Measurements from ENCODE around the gene LARGE1. TPM values are rescaled to one million over a fixed set of nuclear protein-coding genes. Genes with fewer than 3 reads are reported as not detected.

Gene LARGE1
- total RNA-seq, 1 donor: 22.8 TPM

GRCh38 chr22:33493476-33494205 is 426.6 kb downstream of the LARGE1 start:
- H3K27ac ChIP-seq (ENCODE audit: low read depth, low read length): no peak overlapping the region

GRCh38 chr22:33492210-33492651 is 428.0 kb downstream of the LARGE1 start:
- no peak overlapping the region for H2AFZ ChIP-seq (ENCODE audit: low read length)
- no peak for TF ChIP-seq CTCF (IDR thresholded peaks at IDR 0.05; ENCODE audit: extremely low read depth, low read depth, low read length)
- no peak overlapping the region for H3K4me2 ChIP-seq (ENCODE audit: insufficient read depth, low read length)

More at GRCh38 chr22:33493476-33494205, 426.6 kb downstream of the LARGE1 start:
- H3K36me3 ChIP-seq (ENCODE audit: insufficient read depth, low read length): no peaks in the 10 kb centered on the region
- H2AFZ ChIP-seq (ENCODE audit: low read length): no peak overlapping the region
- no peaks in the 10 kb centered on the region for H4K20me1 ChIP-seq (ENCODE audit: insufficient read depth, low read length)
- no peaks in the 10 kb centered on the region for H3K4me1 ChIP-seq (ENCODE audit: insufficient read depth, low read length)
- no peak for TF ChIP-seq CTCF (IDR thresholded peaks at IDR 0.05; ENCODE audit: extremely low read depth, low read depth, low read length)
- H3K4me2 ChIP-seq (ENCODE audit: insufficient read depth, low read length): no peak overlapping the region
- H3K79me2 ChIP-seq (ENCODE audit: insufficient read depth, low read length): no peaks in the 10 kb centered on the region
- no peaks in the 10 kb centered on the region for H3K27me3 ChIP-seq (ENCODE audit: insufficient read depth, low read length)
- H3K9me3 ChIP-seq (ENCODE audit: low read depth, low read length): no peaks in the 10 kb centered on the region
- H3K4me3 ChIP-seq (ENCODE audit: insufficient read depth, low read length): no peak overlapping the region
- no peak for DNase-seq (ENCODE audit: insufficient read length, low spot score, missing footprints)

GRCh38 chr22:33487041-33487716 is 433.1 kb downstream of the LARGE1 start:
- H3K27me3 ChIP-seq (ENCODE audit: insufficient read depth, low read length): no peaks in the 10 kb centered on the region
- no peaks in the 10 kb centered on the region for H3K36me3 ChIP-seq (ENCODE audit: insufficient read depth, low read length)
- TF ChIP-seq CTCF (IDR thresholded peaks at IDR 0.05; ENCODE audit: extremely low read depth, low read depth, low read length): no peak
- no peaks in the 10 kb centered on the region for H4K20me1 ChIP-seq (ENCODE audit: insufficient read depth, low read length)
- no peak overlapping the region for H3K27ac ChIP-seq (ENCODE audit: low read depth, low read length)
- H3K4me2 ChIP-seq (ENCODE audit: insufficient read depth, low read length): no peak overlapping the region
- no peak overlapping the region for H2AFZ ChIP-seq (ENCODE audit: low read length)
- no peak overlapping the region for H3K4me3 ChIP-seq (ENCODE audit: insufficient read depth, low read length)
- DNase-seq (ENCODE audit: insufficient read length, low spot score, missing footprints): no peak
- H3K79me2 ChIP-seq (ENCODE audit: insufficient read depth, low read length): no peaks in the 10 kb centered on the region
- H3K4me1 ChIP-seq (ENCODE audit: insufficient read depth, low read length): no peaks in the 10 kb centered on the region
- H3K9me3 ChIP-seq (ENCODE audit: low read depth, low read length): no peaks in the 10 kb centered on the region

More at GRCh38 chr22:33492210-33492651, 428.0 kb downstream of the LARGE1 start:
- Histone ChIP-seq H3K4me1 (ENCODE audit: insufficient read depth, low read length) (no peaks in the 10 kb centered on the region), H4K20me1 (ENCODE audit: insufficient read depth, low read length) (no peaks in the 10 kb centered on the region), H3K27me3 (ENCODE audit: insufficient read depth, low read length) (no peaks in the 10 kb centered on the region), H3K79me2 (ENCODE audit: insufficient read depth, low read length) (no peaks in the 10 kb centered on the region), H3K4me3 (ENCODE audit: insufficient read depth, low read length) (no peak overlapping the region), H3K27ac (ENCODE audit: low read depth, low read length) (no peak overlapping the region), H3K9me3 (ENCODE audit: low read depth, low read length) (no peaks in the 10 kb centered on the region), H3K36me3 (ENCODE audit: insufficient read depth, low read length) (no peaks in the 10 kb centered on the region)
- no peak for DNase-seq (ENCODE audit: insufficient read length, low spot score, missing footprints)

GRCh38 chr22:33481550-33481949 is 438.7 kb downstream of the LARGE1 start:
- Histone ChIP-seq H3K9me3 (ENCODE audit: low read depth, low read length) (no peaks in the 10 kb centered on the region), H3K4me1 (ENCODE audit: insufficient read depth, low read length) (peaks cover 5% of the 10 kb centered on the region), H3K4me3 (ENCODE audit: insufficient read depth, low read length) (no peak overlapping the region), H3K79me2 (ENCODE audit: insufficient read depth, low read length) (no peaks in the 10 kb centered on the region), H4K20me1 (ENCODE audit: insufficient read depth, low read length) (no peaks in the 10 kb centered on the region), H3K36me3 (ENCODE audit: insufficient read depth, low read length) (no peaks in the 10 kb centered on the region), H3K27me3 (ENCODE audit: insufficient read depth, low read length) (no peaks in the 10 kb centered on the region), H2AFZ (ENCODE audit: low read length) (no peak overlapping the region), H3K27ac (ENCODE audit: low read depth, low read length) (no peak overlapping the region), H3K4me2 (ENCODE audit: insufficient read depth, low read length) (no peak overlapping the region)
- no peak for TF ChIP-seq CTCF (IDR thresholded peaks at IDR 0.05; ENCODE audit: extremely low read depth, low read depth, low read length)
- no peak for DNase-seq (ENCODE audit: insufficient read length, low spot score, missing footprints)

Measured in osteoblast (primary cell).